Tibial nerve (tissue), 4 donors: Measurements from ENCODE around the gene B4GALT5.

Source experiments
- CTCF ChIP-seq, 5 experiments: fragments of 200-600 bp in 3 of 5; fragments of 450-650 bp in 2 of 5; sonication (generic) in 3 of 5; IDR thresholded peaks; one replicate each; pipeline ENCODE4 v1.5.1; 2016 to 2019; ENCODE audit warnings: antibody characterized with exemption in 5 of 5, mild to moderate bottlenecking in 3 of 5, moderate library complexity in 2 of 5
- EP300 ChIP-seq, 2 donors: sonication (generic); formaldehyde crosslinking; IDR thresholded peaks; one replicate each; pipeline ENCODE4 v1.6.1; 2017; ENCODE audit warnings: antibody characterized with exemption in 2 of 2, mild to moderate bottlenecking in 1 of 2
- POLR2A ChIP-seq, 2 donors: fragments of 450-650 bp; IDR thresholded peaks; one replicate each; pipeline ENCODE4 v1.6.1; 2017; ENCODE audit warnings: antibody characterized with exemption in 2 of 2, mild to moderate bottlenecking in 2 of 2, moderate library complexity in 2 of 2

GRCh38 chr20:49591217-49591865 lies 122.3 kb downstream of the B4GALT5 start:
- TF ChIP-seq CTCF (IDR thresholded peaks at IDR 0.05) (no peak), POLR2A (IDR thresholded peaks at IDR 0.05) (no peak), EP300 (IDR thresholded peaks at IDR 0.05) (peak in 1 of 2 donors; percentile 44)
